Panc1 (cell line): ENCODE data around the gene CNGB1. TPM values are rescaled to one million over a fixed set of nuclear protein-coding genes. Genes with fewer than 3 reads are reported as not detected.

Experiments used
- ATAC-seq: fragments of 200-7000 bp; cut with Tn5 transposase; 2 replicates; pipeline ENCODE4 v1.9.1; 2020; ENCODE audit warnings: mild to moderate bottlenecking, moderate library complexity
- BruUV-seq: library from RNA; stranded (reverse); fragments of 400-500 nt; replicated peaks from 2 replicates; lab custom pipeline; 2021; lab: Mats Ljungman, UMichigan
- CTCF ChIA-PET: fragments of 300-600 bp; sonication (Branson Sonifier 250); formaldehyde crosslinking; loops from one replicate; lab custom pipeline; 2022; ENCODE audit warnings: antibody characterized with exemption; lab: Charles Lee
- POLR2A ChIA-PET: fragments of 300-600 bp; sonication (Branson Sonifier 250); formaldehyde crosslinking; loops from one replicate; lab custom pipeline; 2022; ENCODE audit warnings: antibody characterized with exemption; lab: Charles Lee
- DNase-seq: peaks from one replicate; pipeline ENCODE4 v3.0.0-alpha.2; 2010; ENCODE audit warnings: low read depth, low spot score
- H3K27ac ChIP-seq: 2 replicates; pipeline ENCODE4 v1.5.1; 2011; ENCODE audit warnings: mild to moderate bottlenecking, low read length, inconsistent platforms
- H3K27me3 ChIP-seq: fragments of 200-500 bp; sonication (Bioruptor generic); 2 replicates; pipeline ENCODE4 v1.6.0; 2014; ENCODE audit warnings: low read length, inconsistent platforms; ENCODE audit not compliant: control insufficient read depth, insufficient read depth
- H3K36me3 ChIP-seq: fragments of 200-500 bp; sonication (Bioruptor generic); 2 replicates; pipeline ENCODE4 v1.5.1; 2014; ENCODE audit warnings: inconsistent platforms, mild to moderate bottlenecking, low read length, moderate library complexity; ENCODE audit not compliant: control insufficient read depth, insufficient read depth
- H3K4me1 ChIP-seq: 2 replicates; pipeline ENCODE4 v1.5.1; 2011; ENCODE audit warnings: inconsistent platforms, mild to moderate bottlenecking, low read length, moderate library complexity; ENCODE audit not compliant: control insufficient read depth, insufficient read depth
- H3K4me3 ChIP-seq, 2 experiments: 2 replicates each; pipeline ENCODE4 v1.5.1; 2011 to 2012; ENCODE audit warnings: low read depth in 2 of 2, low read length in 2 of 2, mild to moderate bottlenecking in 2 of 2, inconsistent platforms in 1 of 2, moderate library complexity in 1 of 2
- H3K9me3 ChIP-seq: fragments of 200-500 bp; sonication (Bioruptor generic); 2 replicates; pipeline ENCODE4 v1.5.1; 2014; ENCODE audit warnings: low read depth, mild to moderate bottlenecking, inconsistent platforms, low read length, moderate library complexity; ENCODE audit not compliant: control insufficient read depth, insufficient read depth
- CTCF ChIP-seq: fragments of 450-650 bp; IDR thresholded peaks from 2 replicates; pipeline ENCODE4 v1.5.1; 2017; ENCODE audit warnings: mild to moderate bottlenecking
- POLR2AphosphoS5 ChIP-seq: IDR thresholded peaks from 2 replicates; pipeline ENCODE4 v1.6.1; 2012; ENCODE audit warnings: mild to moderate bottlenecking, low read depth, low read length, moderate library complexity
- REST ChIP-seq, 2 experiments: IDR thresholded peaks; 2 replicates each; pipeline ENCODE4 v1.6.1; 2011 to 2012; ENCODE audit warnings: low read depth in 2 of 2, control low read depth in 1 of 2, low read length in 1 of 2, mild to moderate bottlenecking in 1 of 2, moderate library complexity in 1 of 2; ENCODE audit not compliant: insufficient read depth in 1 of 2
- SIN3A ChIP-seq: IDR thresholded peaks from 2 replicates; pipeline ENCODE4 v1.6.1; 2012; ENCODE audit warnings: low read depth, mild to moderate bottlenecking, low read length, moderate library complexity, borderline replicate concordance; ENCODE audit not compliant: insufficient read depth
- TCF7L2 ChIP-seq: IDR thresholded peaks from 2 replicates; pipeline ENCODE4 v1.6.1; 2011; ENCODE audit warnings: mild to moderate bottlenecking, low read depth, low read length, inconsistent platforms
- in situ Hi-C: cut with HindIII; loops from 2 replicates; pipeline ENCODE4 v1.10.0; 2016; ENCODE audit warnings: low sequenced_read_pairs, low pct_unique_long_range_greater_than_20kb
- intact Hi-C: fragments of 100-400 bp; cut with micrococcal nuclease; formaldehyde crosslinking; loops from one replicate; pipeline ENCODE4 v1.10.0; 2022; ENCODE audit not compliant: unreplicated experiment
- total RNA-seq: library from RNA; stranded (reverse); gene quantifications from one replicate; pipeline ENCODE4 v1.2.1, GENCODE V29; 2021; ENCODE audit not compliant: unreplicated experiment

Gene CNGB1
- total RNA-seq, 1 experiment from 2014 or later = not detected

GRCh38 chr16:57999366-57999970 is 28.5 kb upstream of the CNGB1 start:
- H3K4me3 ChIP-seq = peak overlapping the region; percentile 56 to 71
- no peaks in the 10 kb centered on the region for H3K9me3 ChIP-seq
- DNase-seq (no peak), ATAC-seq (no peak)
- H3K27me3 ChIP-seq = no peaks in the 10 kb centered on the region
- POLR2A ChIA-PET = no interaction called here
- BruUV-seq = no TSS peak
- CTCF ChIA-PET = no interaction called here
- H3K36me3 ChIP-seq = no peaks in the 10 kb centered on the region
- H3K4me1 ChIP-seq = peaks cover 11% of the 10 kb centered on the region
- intact Hi-C loops = no loop called here
- in situ Hi-C loops = no loop called here
- no peak for TF ChIP-seq SIN3A
- peak overlapping the region; percentile 34 for H3K27ac ChIP-seq

GRCh38 chr16:57998992-57999365 is 28.1 kb upstream of the CNGB1 start:
- no peak for TF ChIP-seq SIN3A
- TF ChIP-seq POLR2AphosphoS5 = no peak
- no peak for TF ChIP-seq TCF7L2
- no peak for TF ChIP-seq CTCF
- no peak for TF ChIP-seq REST (IDR thresholded peaks at IDR 0.05; ENCODE audit: insufficient read depth in 1 of 2, low read depth in 2 of 2, low read length in 1 of 2)
- DNase-seq = no peak
- ChIA-PET POLR2A (no interaction called here), CTCF (no interaction called here)
- no peak for ATAC-seq
- H3K36me3 ChIP-seq = no peaks in the 10 kb centered on the region
- peaks cover 11% of the 10 kb centered on the region for H3K4me1 ChIP-seq
- H3K27me3 ChIP-seq = no peaks in the 10 kb centered on the region
- H3K27ac ChIP-seq = no peak overlapping the region
- no peak overlapping the region for H3K4me3 ChIP-seq
- BruUV-seq = TSS peak; percentile 75
- in situ Hi-C loops (no loop called here), intact Hi-C loops (no loop called here)
- no peaks in the 10 kb centered on the region for H3K9me3 ChIP-seq

- BruUV-seq = no TSS peak
- Histone ChIP-seq H3K4me1 (peaks cover 11% of the 10 kb centered on the region), H3K4me3 (no peak overlapping the region), H3K36me3 (no peaks in the 10 kb centered on the region), H3K27ac (no peak overlapping the region), H3K27me3 (no peaks in the 10 kb centered on the region), H3K9me3 (no peaks in the 10 kb centered on the region)
- ChIA-PET CTCF (no interaction called here), POLR2A (no interaction called here)
- ATAC-seq (no peak), DNase-seq (no peak)
- TF ChIP-seq REST (IDR thresholded peaks at IDR 0.05; ENCODE audit: insufficient read depth in 1 of 2, low read depth in 2 of 2, low read length in 1 of 2) = no peak
- TF ChIP-seq CTCF = no peak
- TF ChIP-seq SIN3A = no peak
- TF ChIP-seq POLR2AphosphoS5 = no peak
- TF ChIP-seq TCF7L2 = no peak
- intact Hi-C loops = no loop called here
- in situ Hi-C loops = no loop called here
Measured at GRCh38 chr16:57998486-57998885, 27.6 kb upstream of the CNGB1 start.
